Measurements from ENCODE around the gene RIN2. TPM values are rescaled to one million over a fixed set of nuclear protein-coding genes. Genes with fewer than 3 reads are reported as not detected.
"Not testable (repeated sequence)": the region's sequence is repeated elsewhere in the genome, so short reads cannot be mapped to it uniquely, and the experiment has no call there.

The RIN2 gene
- total RNA-seq, 2 experiments from 2014 or later = not detected

- POLR2A ChIA-PET = no interaction called here
- CTCF ChIA-PET = interaction anchor here (0.7 to 1.4 kb wide), 2 partner anchors 64 to 209 kb away, joined by 3 to 7 read pairs; no protein-coding TSS in a partner anchor
These were observed 26.6 kb downstream of the RIN2 start for GRCh38 chr20:19784511-19785172.

DNA sequence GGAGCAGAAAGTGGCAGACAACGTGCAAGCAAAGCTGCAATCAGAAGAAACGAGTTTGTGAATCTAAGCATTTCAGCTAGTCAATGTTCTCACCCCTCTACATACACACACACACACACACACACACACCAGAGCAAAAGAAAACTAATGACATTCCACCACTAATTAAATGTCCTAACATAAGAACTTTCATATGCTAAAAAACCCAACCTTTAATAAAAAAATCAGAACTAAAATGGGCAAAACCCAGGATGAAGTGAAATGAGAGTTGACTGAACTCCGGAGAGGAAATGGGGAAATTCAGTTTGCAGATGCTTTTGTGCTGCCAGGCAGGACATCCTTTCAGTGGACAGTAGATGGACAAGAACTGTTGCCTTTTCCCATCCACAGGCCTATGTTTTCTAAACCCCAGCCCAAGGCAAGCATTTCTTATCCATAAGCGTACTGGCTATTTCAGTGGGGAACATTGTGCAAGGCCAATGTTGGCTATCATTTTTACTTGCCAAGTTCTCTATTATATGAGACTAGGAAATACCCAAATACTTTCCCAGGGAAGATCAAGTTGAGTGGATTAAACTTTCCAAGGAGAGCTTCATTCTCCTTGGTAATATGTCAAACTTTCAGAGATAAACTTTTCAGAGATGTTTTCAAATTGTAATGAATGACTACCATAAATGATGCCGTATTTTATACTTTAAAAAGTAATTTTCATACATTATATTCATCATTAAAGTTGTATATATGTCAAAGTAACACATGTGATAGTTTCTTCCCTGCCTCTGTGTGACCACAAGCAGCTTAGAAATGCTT, 27.3 kb downstream of the RIN2 start:
- ChIA-PET POLR2A (no interaction called here), CTCF (interaction anchor here (0.7 to 1.4 kb wide), 2 partner anchors 64 to 209 kb away, joined by 3 to 7 read pairs; no protein-coding TSS in a partner anchor)

GRCh38 chr20:19785983-19786285, 27.9 kb downstream of the RIN2 start:
- ChIA-PET CTCF (interaction anchor here (1.4 kb wide), 1 partner anchor 208 kb away, joined by 7 read pairs; no protein-coding TSS in a partner anchor), POLR2A (no interaction called here)

- ChIA-PET CTCF (interaction anchor here (1.4 kb wide), 1 partner anchor 208 kb away, joined by 7 read pairs; no protein-coding TSS in a partner anchor), POLR2A (no interaction called here)
These were observed 28.3 kb downstream of the RIN2 start for GRCh38 chr20:19786311-19786710.

DNA sequence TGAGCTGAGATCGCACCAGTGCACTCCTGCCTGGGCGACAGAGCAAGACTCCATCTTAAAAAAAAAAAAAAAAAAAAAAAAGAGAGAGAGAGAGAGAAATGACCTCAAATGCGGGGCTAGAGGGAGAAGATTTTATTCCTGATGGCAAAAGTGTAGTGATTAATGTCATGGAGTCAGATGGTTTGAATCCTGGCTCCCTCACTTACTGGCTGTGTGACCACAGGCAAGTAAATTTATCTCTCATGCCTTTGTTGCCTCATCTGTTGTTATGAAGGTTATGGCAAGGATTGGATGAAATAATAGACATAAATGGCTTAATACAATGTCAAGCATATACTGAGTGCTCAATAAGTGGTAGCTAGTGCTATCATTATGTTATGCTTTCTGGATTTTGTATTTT, 29.3 kb downstream of the RIN2 start:
- ChIA-PET POLR2A (no interaction called here), CTCF (no interaction called here)

GRCh38 chr20:19789009-19789408, 31.0 kb downstream of the RIN2 start:
- POLR2A ChIA-PET = no interaction called here

GRCh38 chr20:19789446-19789845, 31.4 kb downstream of the RIN2 start:
- ChIA-PET CTCF (no interaction called here), POLR2A (no interaction called here)

More at GRCh38 chr20:19789009-19789408, 31.0 kb downstream of the RIN2 start:
- CTCF ChIA-PET = no interaction called here

DNA sequence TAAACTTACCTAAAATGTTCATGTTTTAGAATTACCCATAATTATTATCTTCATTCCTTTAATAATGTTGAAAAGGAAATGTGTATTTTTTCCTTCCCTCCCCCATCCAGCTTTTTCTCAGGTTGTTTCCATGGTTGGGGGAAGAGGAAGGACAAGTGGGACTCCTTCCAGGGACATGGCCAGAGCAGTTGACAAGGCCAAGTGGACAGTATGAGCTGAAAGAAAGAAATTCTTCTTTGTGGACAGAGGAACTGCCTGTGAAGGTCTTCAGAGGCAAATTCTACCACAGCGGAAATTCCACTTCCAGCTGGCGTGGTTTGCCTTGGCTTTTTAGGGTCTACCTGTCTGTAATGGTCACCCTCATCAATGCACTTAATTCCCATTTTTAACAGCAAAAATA, 33.8 kb downstream of the RIN2 start:
- POLR2A ChIA-PET = no interaction called here
- CTCF ChIA-PET = no interaction called here

DNA sequence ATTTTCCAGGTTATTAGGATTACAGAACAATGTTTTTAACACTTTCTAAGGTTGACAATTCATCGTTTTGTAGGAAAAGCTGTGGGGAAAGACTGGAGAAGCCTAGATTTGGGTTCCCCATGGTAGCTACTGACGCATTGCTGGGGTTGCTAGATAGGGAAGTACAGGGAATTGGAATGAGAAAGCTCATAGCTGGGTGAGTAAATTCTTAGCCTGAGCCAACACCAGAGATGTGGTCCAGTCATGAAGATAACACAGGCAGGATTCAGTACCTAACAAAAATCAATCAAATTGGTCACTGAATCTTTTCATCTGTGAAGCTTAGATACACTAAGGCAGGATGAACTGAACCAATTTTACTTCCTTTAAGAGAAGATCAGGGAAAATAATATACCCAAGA, 35.7 kb downstream of the RIN2 start:
- ChIA-PET CTCF (no interaction called here), POLR2A (no interaction called here)

DNA sequence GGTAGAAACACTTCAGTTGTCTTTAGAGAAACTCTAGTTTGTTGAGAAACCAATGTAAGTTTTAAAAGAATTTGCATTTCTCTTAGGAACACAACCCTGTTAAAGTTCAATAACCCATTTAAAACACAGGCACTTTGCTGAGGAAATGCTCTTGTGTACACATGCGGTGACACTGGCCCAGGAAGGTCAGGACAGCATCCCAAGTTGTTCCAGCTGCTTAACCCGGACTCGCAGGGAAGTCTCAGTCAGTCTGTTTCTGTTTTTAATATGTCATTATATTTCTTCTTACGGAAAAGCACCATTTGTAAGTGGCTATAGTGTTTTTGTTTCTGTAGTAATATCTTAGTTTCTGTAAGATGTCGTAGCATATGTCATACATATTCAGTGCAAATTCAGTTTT, 36.9 kb downstream of the RIN2 start:
- POLR2A ChIA-PET = no interaction called here
- CTCF ChIA-PET = no interaction called here

GRCh38 chr20:19799325-19799724, 41.3 kb downstream of the RIN2 start:
- CTCF ChIA-PET = no interaction called here
- POLR2A ChIA-PET = no interaction called here

- POLR2A ChIA-PET = no interaction called here
- CTCF ChIA-PET = no interaction called here
These were observed 44.0 kb downstream of the RIN2 start for GRCh38 chr20:19802099-19802491.

DNA sequence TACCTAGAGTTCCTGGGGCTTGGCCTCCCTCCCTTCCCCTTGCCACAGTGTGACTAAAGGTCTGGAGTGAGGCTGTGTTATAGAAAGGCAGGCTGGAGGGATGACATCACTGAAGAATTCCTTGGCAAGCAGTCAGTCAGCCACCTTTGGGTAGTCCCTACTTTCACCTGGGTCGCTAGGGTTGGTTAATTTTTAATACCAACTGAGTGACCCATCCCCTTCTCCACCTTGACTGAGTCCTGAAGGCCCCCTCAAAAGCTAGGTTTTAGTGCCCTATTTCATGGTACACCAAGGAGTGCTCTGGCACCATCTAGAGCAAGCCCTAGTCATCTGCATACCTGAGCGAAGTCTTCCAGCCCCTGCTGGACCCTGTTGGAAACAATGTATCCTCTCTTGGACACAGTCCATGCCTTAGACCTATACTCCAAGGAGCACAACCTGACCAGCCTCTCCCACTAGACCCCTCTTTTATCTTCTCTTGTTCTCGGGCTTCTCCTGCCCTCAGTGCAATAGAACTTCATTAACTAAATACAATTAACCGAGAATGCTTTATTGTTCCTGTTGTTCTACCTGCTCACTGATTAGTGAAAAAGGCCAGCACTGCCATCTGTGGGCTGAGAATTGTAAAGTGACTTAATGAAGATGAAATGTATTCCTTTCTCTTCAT, 44.6 kb downstream of the RIN2 start:
- CTCF ChIA-PET = no interaction called here
- POLR2A ChIA-PET = no interaction called here

DNA sequence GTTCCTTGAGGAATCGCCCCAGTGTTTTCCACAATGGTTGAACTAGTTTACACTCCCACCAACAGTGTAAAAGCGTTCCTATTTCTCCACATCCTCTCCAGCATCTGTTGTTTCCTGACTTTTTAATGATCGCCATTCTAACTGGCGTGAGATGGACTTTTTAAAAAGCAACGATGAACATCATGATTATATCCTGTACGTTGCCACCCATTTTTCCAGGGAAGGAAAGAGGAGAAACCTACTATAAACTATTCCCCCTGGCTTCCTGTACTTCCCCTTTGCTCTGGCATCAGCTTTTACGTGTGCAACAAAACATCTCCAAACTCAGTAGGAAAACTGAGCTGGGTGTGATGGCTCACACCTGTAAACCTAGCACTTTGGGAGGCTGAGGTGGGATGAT, 48.2 kb downstream of the RIN2 start:
- POLR2A ChIA-PET, CTCF ChIA-PET: not testable (repeated sequence)

DNA sequence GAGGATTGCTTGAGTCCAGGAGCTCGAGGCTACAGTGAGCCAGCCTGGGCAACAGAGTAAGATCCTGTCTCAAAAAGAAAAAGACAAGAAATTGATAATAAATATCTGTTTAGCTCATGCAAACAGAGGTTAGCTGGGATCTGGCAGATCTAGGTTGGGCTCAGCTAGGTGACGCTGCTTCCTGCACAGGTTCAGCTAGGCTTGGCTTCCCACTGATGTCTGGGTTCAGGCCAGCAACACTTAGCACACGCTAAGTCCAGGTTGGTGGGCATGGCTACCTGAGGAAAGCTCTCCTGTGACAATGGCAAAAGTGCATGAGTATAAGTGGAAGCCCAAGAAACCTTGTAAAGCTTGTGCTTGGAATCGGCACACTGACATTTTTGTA, 48.7 kb downstream of the RIN2 start:
- POLR2A ChIA-PET = no interaction called here
- CTCF ChIA-PET = no interaction called here

DNA sequence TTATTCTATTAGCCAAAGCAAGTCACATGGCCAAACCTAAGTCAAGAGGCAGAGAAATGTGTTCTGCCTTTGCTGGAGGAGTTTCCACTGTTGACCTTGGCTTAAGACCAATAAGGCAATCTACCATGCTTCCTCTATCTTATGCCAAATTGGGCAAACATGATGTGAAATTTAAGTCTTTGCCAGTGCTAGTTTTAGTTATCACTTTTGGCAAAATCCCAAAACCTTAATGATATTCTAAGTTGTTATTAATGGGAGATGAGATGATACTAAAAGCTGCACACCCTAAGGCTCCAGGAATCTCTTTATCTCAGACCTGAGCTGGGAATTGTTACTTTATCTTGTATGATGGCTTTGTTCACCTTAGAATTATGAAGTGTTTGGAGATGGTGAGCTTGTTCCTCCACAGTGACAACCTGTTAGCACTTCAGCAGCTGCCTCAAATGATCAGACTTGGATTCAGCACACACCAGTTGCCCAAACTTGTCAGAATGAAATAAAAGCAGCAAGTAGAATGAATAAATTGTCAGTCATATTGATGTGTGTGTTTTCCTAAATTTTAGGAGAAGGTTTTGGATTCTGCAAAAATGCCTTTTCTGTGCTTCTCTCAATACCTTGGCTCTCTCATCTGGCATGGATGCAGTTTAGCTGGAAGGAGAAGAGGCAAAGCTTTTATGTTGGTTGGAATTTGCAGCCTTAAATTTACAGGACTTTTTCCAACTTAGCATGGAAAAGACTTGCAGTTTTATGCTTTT, 49.3 kb downstream of the RIN2 start:
- ChIA-PET CTCF (no interaction called here), POLR2A (no interaction called here)
